HG03442 (cell line): ENCODE measurements around the gene UBN2.

Experiments
- ATAC-seq: cut with Tn5 transposase; IDR thresholded peaks from one replicate; pipeline ENCODE4 v1.9.1; 2021; ENCODE audit warnings: mild to moderate bottlenecking, moderate library complexity; ENCODE audit not compliant: unreplicated experiment

UBN2 gene

GRCh38 chr7:139231513-139232376, 708 bp downstream of the UBN2 start:
- no peak for ATAC-seq

DNA sequence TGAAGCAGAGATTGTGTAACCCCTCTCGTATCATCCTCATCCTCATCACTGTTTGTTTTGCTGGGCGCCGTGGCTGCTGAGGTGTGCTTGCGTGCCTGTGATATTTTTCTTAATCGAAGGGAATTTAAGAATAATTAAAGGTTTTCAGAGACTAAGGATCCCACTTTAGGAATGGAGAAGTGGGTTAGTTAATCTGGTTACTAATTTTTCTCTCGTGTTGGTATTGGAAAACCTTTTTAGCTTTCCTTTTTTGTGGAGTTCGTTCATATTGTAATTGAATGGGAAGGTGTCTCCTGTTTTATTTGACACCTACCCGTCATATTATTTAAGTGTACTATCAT, 1.3 kb downstream of the UBN2 start:
- no peak for ATAC-seq

GRCh38 chr7:139232904-139233303, 1.9 kb downstream of the UBN2 start:
- ATAC-seq, result no peak

DNA sequence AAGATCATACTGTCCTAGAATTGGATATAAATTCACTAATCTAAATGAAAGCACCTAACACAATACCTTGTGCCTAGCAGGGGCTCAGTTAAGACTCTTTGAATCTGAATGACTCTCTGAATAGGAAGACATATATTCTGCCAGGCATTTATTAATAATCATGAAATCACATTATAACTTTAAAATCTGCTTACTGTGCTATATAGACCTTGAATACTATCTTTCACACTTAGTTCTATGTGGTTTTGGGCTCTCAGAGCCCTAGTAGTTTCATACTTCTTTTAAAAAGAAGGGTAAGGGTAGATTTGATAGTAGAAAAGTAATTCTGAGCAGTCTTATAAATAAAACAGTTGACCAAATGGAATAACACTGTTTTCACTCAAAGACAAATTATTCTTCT, 10.2 kb downstream of the UBN2 start:
- no peak for ATAC-seq

DNA sequence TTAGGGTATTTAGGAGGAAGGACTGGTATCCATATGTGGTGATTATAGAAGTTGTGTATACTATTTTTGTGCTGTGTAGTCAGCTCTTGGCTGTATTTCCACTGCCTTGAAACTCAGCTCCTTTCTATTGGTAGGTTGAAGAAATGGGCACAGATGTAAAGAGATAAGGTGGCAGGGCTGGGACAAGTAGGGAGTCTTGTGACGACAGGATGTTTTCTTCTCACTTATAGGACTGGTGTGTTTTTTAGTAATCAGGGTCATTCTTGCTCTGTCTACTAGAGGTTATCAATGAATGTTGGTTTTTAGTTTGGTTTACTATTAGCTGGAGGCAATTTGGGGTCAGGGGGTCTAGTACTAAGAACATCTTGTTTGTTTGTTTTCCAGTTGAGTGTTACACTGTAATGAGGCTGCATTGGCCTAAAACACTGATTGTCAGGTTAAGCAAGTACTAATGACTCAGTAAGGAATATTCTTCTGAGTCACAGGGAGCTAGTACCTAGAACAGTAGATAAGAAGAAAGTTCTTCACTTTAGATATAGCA, 11.8 kb downstream of the UBN2 start:
- ATAC-seq, result no peak

- no peak for ATAC-seq
Observed at GRCh38 chr7:139245401-139245800, 14.4 kb downstream of the UBN2 start.

DNA sequence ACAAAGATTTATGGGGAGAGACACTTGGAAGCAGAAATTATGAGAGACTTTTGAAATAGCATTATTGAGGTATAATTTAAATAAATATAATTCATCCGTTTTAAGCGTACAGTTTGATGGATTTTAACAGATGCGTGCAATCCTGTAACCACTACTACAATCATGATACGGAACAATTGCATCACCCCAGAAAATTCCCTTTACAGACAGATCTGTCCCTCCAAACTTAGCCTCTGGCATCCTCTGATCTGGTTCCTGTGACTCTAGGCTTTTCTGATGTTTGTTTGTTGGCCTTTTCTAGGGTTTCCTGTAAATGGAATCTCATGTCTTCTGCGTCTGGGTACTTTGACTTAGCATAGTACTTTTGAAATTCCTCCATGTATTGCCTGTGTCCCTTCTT, 15.5 kb downstream of the UBN2 start:
- ATAC-seq, result no peak

GRCh38 chr7:139246905-139247304, 15.9 kb downstream of the UBN2 start:
- no peak for ATAC-seq

- no peak for ATAC-seq
Observed at GRCh38 chr7:139249179-139249810, 18.3 kb downstream of the UBN2 start.

GRCh38 chr7:139252451-139252850, 21.4 kb downstream of the UBN2 start:
- ATAC-seq, result no peak

GRCh38 chr7:139254281-139254680, 23.2 kb downstream of the UBN2 start:
- ATAC-seq, result no peak

GRCh38 chr7:139254728-139255127, 23.7 kb downstream of the UBN2 start:
- ATAC-seq, result no peak

- ATAC-seq, result no peak
Observed at GRCh38 chr7:139255290-139255689, 24.3 kb downstream of the UBN2 start.

DNA sequence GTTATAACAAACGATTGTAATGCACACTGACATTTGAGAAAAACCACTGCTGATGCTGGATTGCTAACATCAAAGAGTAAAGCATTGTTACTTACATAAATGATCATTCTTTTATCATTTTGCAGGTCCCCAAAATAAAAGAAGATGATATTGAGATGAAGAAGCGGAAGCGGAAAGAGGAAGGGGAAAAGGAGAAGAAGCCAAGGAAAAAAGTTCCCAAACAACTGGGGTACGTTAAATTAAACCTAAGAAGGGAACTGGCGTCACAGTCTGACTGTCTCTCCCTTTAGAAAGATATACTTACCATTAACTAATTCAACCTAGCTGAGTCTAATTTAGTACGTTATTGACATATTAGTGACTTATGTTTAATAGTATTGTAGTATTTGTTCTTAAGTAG, 28.1 kb downstream of the UBN2 start:
- ATAC-seq, result no peak

DNA sequence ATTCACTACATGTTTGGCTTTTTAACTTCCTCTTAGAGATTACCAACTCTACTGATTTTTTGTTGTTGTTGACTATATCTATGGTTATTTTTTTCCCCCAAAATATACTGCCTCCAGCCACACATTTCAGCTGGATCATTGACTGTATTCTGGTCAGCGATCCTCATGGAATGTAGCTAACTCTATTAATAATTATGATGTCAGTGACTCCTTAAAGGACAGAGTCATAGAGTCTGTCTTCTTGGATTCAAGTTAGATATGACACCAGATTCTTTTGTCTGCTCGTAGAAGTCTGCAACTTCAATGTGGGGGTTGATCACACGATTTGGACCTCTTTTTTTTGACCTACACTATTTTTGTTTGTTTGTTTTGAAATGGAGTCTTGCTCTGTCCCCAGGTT, 33.2 kb downstream of the UBN2 start:
- ATAC-seq, result no peak

DNA sequence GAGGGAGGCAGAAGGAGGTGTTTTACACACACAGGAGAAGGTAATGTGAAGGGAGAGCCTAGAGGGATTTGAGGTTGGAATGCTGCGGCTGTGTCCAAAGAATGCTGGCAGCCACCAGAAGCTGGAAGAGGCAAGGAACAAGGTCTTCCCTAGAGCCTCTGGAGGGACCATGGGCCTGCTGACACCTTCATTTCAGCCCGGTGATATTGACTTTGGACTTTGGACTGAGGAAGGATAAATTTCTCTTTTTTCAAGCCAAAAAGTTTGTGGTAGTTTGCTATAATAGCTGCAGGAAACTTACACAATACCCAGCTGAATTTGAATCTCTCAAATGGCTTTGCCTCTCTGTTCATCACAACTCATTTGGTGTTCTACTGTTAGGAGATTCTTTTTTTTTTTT, 34.6 kb downstream of the UBN2 start:
- ATAC-seq, result no peak

GRCh38 chr7:139271718-139272628, 40.9 kb downstream of the UBN2 start:
- no peak for ATAC-seq

DNA sequence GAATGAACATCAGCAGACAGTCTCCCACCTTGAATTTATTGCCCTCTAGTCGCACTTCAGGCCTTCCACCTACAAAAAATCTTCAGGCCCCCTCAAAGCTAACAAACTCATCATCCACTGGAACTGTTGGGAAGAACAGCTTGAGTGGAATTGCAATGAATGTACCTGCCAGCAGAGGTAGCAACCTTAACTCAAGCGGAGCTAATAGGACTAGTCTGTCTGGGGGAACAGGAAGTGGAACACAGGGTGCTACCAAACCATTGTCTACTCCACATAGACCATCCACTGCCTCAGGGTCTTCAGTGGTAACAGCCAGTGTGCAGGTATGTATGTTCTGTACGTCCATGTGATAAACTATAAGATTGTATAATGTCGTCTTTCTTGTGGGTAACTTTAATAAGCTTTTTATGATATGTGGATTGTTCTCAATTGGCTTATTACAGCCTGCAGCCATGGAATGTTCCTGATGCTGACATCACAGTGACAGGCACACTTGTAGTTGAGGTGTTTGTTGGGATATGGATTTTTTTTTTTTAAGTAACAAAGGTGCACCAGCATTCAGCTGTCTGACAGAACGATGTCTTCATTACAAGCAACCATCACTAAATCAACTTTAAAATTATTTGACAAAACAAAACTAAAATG, 53.3 kb downstream of the UBN2 start:
- ATAC-seq, result no peak

GRCh38 chr7:139286144-139286543, 55.1 kb downstream of the UBN2 start:
- ATAC-seq, result no peak

- no peak for ATAC-seq
Observed at GRCh38 chr7:139292821-139293220, 61.8 kb downstream of the UBN2 start.

- ATAC-seq, result no peak
Observed at GRCh38 chr7:139293534-139293933, 62.5 kb downstream of the UBN2 start.
